ENCODE measurements around the gene ATP9B.
"Not testable (repeated sequence)": the region's sequence is repeated elsewhere in the genome, so short reads cannot be mapped to it uniquely, and the experiment has no call there.

Gene ATP9B

GRCh38 chr18:79278896-79279295, 209.7 kb downstream of the ATP9B start:
- in situ Hi-C loops (cut with MboI; ENCODE audit: low sequenced_read_pairs), result no loop called here

- in situ Hi-C loops (cut with MboI; ENCODE audit: low sequenced_read_pairs), result no loop called here
Observed at GRCh38 chr18:79283131-79283810, 214.1 kb downstream of the ATP9B start.

DNA sequence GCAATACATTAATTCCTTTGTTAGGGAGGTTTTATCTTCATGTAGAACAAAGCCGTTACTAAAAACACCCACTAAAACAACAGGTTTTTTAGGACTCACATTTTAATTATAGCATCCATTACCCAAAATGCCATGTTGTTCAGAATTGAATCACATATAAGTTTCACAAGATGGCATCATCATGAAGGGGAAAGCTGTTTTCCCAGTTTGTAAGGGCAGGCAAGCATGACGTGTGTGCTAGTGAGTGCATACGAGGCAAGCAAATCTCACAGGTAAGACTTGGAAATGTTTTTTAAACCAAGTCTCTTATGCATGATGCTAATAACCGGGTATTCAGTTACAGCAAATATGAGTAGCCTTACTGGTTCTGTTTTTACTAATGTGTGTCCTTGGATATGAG, 214.7 kb downstream of the ATP9B start:
- in situ Hi-C loops (cut with MboI; ENCODE audit: low sequenced_read_pairs), result no loop called here

- in situ Hi-C loops (cut with MboI; ENCODE audit: low sequenced_read_pairs), result not testable (repeated sequence)
Observed at GRCh38 chr18:79285191-79285590, 216.0 kb downstream of the ATP9B start.

- in situ Hi-C loops (cut with MboI; ENCODE audit: low sequenced_read_pairs), result not testable (repeated sequence)
Observed at GRCh38 chr18:79290409-79290808, 221.2 kb downstream of the ATP9B start.

GRCh38 chr18:79290876-79291275, 221.7 kb downstream of the ATP9B start:
- in situ Hi-C loops (cut with MboI; ENCODE audit: low sequenced_read_pairs), result no loop called here

GRCh38 chr18:79294235-79294634, 225.0 kb downstream of the ATP9B start:
- in situ Hi-C loops (cut with MboI; ENCODE audit: low sequenced_read_pairs), result no loop called here

DNA sequence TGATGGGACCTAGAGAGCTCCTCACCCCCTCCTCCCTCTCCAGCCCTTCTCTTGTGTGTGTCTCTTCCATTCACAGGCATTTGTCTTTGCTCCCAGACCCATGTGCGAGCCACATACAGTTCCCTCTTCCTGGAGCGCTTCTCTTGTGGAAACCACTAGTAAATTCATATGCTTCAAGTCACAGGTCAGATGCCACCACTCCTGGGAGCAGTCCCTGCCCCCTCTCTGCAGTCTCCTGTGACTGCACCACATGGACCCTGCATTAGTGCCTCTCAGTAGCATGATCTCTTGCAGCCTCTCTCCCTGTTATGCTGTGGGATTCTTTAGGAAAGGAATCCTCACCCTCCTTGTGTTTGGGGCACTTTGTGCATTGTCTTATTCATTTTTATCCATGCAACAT, 230.1 kb downstream of the ATP9B start:
- in situ Hi-C loops (cut with MboI; ENCODE audit: low sequenced_read_pairs), result no loop called here

GRCh38 chr18:79299711-79300110, 230.5 kb downstream of the ATP9B start:
- in situ Hi-C loops (cut with MboI; ENCODE audit: low sequenced_read_pairs), result no loop called here

DNA sequence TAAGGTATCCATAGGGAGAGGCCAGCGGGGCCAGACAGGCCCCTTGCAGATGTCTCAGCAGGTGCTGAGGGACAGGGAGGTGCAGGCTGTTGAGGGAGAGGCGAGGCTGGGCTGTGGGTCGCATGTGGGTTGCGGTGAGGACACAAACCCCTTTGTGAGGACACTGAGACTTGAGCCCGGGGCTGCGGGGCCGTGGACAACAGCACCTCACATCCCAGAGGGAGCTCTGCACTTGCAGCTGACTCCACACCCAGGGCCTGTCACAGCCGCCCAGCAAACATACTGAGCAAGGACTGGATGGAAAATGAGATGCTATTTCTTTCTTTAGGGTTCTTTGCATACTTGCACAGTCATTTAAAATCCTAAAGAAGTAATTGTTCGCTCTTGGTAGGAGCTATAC, 231.2 kb downstream of the ATP9B start:
- in situ Hi-C loops (cut with MboI; ENCODE audit: low sequenced_read_pairs), result no loop called here

GRCh38 chr18:79302120-79302519, 232.9 kb downstream of the ATP9B start:
- in situ Hi-C loops (cut with MboI; ENCODE audit: low sequenced_read_pairs), result no loop called here

GRCh38 chr18:79305911-79306310, 236.7 kb downstream of the ATP9B start:
- in situ Hi-C loops (cut with MboI; ENCODE audit: low sequenced_read_pairs), result no loop called here

GRCh38 chr18:79309614-79310358, 240.6 kb downstream of the ATP9B start:
- in situ Hi-C loops (cut with MboI; ENCODE audit: low sequenced_read_pairs), result no loop called here

DNA sequence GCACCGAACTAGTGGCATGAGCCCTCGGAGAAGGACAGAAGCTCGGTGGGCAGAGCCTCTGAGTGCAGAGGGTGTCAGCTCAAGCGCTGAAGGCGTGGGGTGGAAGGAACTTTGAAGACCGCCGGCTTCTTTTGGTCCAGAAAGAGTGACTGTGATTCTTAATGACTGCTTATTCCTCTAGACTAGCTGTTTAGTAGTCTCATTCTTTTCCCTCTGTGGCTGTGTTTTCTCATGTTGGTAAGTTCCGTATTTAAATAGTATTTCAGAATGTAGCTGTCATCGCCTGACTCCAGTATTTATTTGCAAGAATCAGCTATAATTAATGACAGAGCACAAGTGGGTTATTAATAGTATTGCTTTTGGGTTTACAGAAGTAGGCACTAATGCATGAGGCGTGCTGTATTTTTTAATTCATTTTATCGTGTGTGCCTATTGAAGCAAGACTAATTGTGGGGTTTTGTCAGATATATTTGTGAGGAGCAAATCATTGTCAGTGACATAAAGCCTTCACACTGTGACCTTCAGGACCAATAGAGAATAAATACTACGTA, 245.7 kb downstream of the ATP9B start:
- in situ Hi-C loops (cut with MboI; ENCODE audit: low sequenced_read_pairs), result no loop called here

- in situ Hi-C loops (cut with MboI; ENCODE audit: low sequenced_read_pairs), result no loop called here
Observed at GRCh38 chr18:79315596-79315995, 246.4 kb downstream of the ATP9B start.

GRCh38 chr18:79317703-79318102, 248.5 kb downstream of the ATP9B start:
- in situ Hi-C loops (cut with MboI; ENCODE audit: low sequenced_read_pairs), result no loop called here

GRCh38 chr18:79318142-79318673, 249.0 kb downstream of the ATP9B start:
- in situ Hi-C loops (cut with MboI; ENCODE audit: low sequenced_read_pairs), result no loop called here

DNA sequence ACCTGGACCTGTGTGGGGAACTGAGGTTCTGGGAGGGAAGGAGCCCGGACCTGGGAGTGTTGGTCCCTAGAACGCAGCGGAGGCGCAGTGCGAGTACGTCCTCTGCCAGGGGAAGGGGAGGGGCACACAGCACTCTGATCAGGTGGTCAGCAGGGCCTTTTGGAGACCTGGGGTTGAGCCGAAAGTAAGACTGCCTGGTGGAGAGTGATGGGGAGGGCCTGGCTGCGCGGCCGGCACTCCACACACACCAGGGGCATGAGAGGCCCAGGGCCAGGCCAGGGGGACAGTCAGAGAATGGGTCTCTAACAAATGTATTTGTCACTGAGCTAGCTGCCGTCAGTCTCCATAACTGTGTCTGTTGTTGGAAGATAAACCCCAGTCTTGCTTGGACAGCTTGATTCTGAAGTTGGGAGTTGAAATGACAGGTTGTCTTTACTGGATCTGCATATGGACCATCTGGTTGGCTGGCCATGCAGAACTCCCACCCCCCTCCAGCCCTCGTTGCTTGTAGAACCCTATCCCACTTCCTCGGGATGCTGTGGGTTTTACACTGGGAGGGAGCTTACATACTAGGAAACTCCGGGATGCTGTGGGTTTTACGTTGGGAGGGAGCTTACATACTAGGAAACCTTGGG, 251.1 kb downstream of the ATP9B start:
- in situ Hi-C loops (cut with MboI; ENCODE audit: low sequenced_read_pairs), result no loop called here

- in situ Hi-C loops (cut with MboI; ENCODE audit: low sequenced_read_pairs), result no loop called here
Observed at GRCh38 chr18:79321625-79322405, 252.6 kb downstream of the ATP9B start.

GRCh38 chr18:79322441-79322840, 253.2 kb downstream of the ATP9B start:
- in situ Hi-C loops (cut with MboI; ENCODE audit: low sequenced_read_pairs), result no loop called here

DNA sequence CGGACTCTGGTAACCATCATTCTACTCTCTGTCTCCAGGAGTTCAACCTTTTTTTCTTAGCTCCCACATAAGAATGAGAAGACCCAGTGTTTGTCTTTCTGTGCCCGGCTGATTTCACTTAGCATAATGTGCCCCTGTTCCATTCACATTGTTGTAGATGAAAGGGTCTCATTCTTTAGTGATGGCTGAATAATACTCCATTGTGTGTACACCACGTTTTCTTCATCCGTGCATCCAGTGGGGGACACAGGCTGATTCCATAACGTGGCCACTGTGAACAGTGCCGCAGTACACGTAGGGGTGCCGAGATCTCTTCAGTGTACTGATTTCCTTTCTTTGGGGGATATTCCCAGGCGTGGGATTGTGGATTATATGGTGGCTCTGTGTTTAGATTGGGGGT, 254.3 kb downstream of the ATP9B start:
- in situ Hi-C loops (cut with MboI; ENCODE audit: low sequenced_read_pairs), result no loop called here

Measured in HL-60/S4 (cell line).